ENCODE results near the gene ZNF638.
A peak's percentile ranks its signal among the peaks of the same experiment; 100 is the strongest.

ZNF638 gene

GRCh38 chr2:71463342-71463654, 131.7 kb downstream of the ZNF638 start:
- Histone ChIP-seq H3K27ac (peak overlapping the region; percentile 49), H3K4me3 (ENCODE audit: low read depth in 1 of 2, low read length in 1 of 2) (no peak overlapping the region), H3K9me3 (no peaks in the 10 kb centered on the region), H3K36me3 (peaks cover 65% of the 10 kb centered on the region), H3K4me1 (ENCODE audit: control insufficient read depth in 1 of 2, insufficient read depth in 1 of 2, low read depth in 1 of 2, low read length in 1 of 2) (peaks cover 92 to 100% of the 10 kb centered on the region in 2 experiments), H3K27me3 (no peaks in the 10 kb centered on the region)
- no peak for TF ChIP-seq CTCF (IDR thresholded peaks at IDR 0.05)

GRCh38 chr2:71464389-71464788, 132.8 kb downstream of the ZNF638 start:
- peak overlapping the region; percentile 67 to 72 for H3K4me3 ChIP-seq (ENCODE audit: low read depth in 1 of 2, low read length in 1 of 2)
- no peak for TF ChIP-seq CTCF (IDR thresholded peaks at IDR 0.05)
- H3K4me1 ChIP-seq (ENCODE audit: control insufficient read depth in 1 of 2, insufficient read depth in 1 of 2, low read depth in 1 of 2, low read length in 1 of 2) = peaks cover 92 to 100% of the 10 kb centered on the region in 2 experiments
- no peaks in the 10 kb centered on the region for H3K27me3 ChIP-seq
- peaks cover 61% of the 10 kb centered on the region for H3K36me3 ChIP-seq
- H3K9me3 ChIP-seq = no peaks in the 10 kb centered on the region
- peak overlapping the region; percentile 81 for H3K27ac ChIP-seq

- H3K36me3 ChIP-seq = peaks cover 51% of the 10 kb centered on the region
- H3K4me3 ChIP-seq (ENCODE audit: low read depth in 1 of 2, low read length in 1 of 2) = peak overlapping the region; percentile 67 to 72
- H3K9me3 ChIP-seq = no peaks in the 10 kb centered on the region
- no peak for TF ChIP-seq CTCF (IDR thresholded peaks at IDR 0.05)
- H3K27me3 ChIP-seq = no peaks in the 10 kb centered on the region
- peak overlapping the region; percentile 81 for H3K27ac ChIP-seq
- H3K4me1 ChIP-seq (ENCODE audit: control insufficient read depth in 1 of 2, insufficient read depth in 1 of 2, low read depth in 1 of 2, low read length in 1 of 2) = peaks cover 92 to 100% of the 10 kb centered on the region in 2 experiments
Measured at GRCh38 chr2:71465356-71465755, 133.8 kb downstream of the ZNF638 start.

- Histone ChIP-seq H3K27ac (peak overlapping the region; percentile 81), H3K27me3 (no peaks in the 10 kb centered on the region), H3K4me1 (ENCODE audit: control insufficient read depth in 1 of 2, insufficient read depth in 1 of 2, low read depth in 1 of 2, low read length in 1 of 2) (peaks cover 91 to 98% of the 10 kb centered on the region in 2 experiments)
Measured at GRCh38 chr2:71465961-71466300, 134.3 kb downstream of the ZNF638 start.

GRCh38 chr2:71466301-71467179, 135.0 kb downstream of the ZNF638 start:
- peak overlapping the region; percentile 67 to 72 for H3K4me3 ChIP-seq (ENCODE audit: low read depth in 1 of 2, low read length in 1 of 2)
- no peak for TF ChIP-seq CTCF (IDR thresholded peaks at IDR 0.05)
- H3K9me3 ChIP-seq = no peaks in the 10 kb centered on the region
- H3K27ac ChIP-seq = peak overlapping the region; percentile 81
- no peaks in the 10 kb centered on the region for H3K27me3 ChIP-seq
- peaks cover 42% of the 10 kb centered on the region for H3K36me3 ChIP-seq
- H3K4me1 ChIP-seq (ENCODE audit: control insufficient read depth in 1 of 2, insufficient read depth in 1 of 2, low read depth in 1 of 2, low read length in 1 of 2) = peaks cover 90 to 98% of the 10 kb centered on the region in 2 experiments

More at GRCh38 chr2:71465961-71466300, 134.3 kb downstream of the ZNF638 start:
- Histone ChIP-seq H3K9me3 (no peaks in the 10 kb centered on the region), H3K4me3 (ENCODE audit: low read depth in 1 of 2, low read length in 1 of 2) (peak overlapping the region; percentile 67 to 72), H3K36me3 (peaks cover 45% of the 10 kb centered on the region)
- TF ChIP-seq CTCF (IDR thresholded peaks at IDR 0.05) = no peak
